ENCODE measurements around the gene CDX2.

DNA sequence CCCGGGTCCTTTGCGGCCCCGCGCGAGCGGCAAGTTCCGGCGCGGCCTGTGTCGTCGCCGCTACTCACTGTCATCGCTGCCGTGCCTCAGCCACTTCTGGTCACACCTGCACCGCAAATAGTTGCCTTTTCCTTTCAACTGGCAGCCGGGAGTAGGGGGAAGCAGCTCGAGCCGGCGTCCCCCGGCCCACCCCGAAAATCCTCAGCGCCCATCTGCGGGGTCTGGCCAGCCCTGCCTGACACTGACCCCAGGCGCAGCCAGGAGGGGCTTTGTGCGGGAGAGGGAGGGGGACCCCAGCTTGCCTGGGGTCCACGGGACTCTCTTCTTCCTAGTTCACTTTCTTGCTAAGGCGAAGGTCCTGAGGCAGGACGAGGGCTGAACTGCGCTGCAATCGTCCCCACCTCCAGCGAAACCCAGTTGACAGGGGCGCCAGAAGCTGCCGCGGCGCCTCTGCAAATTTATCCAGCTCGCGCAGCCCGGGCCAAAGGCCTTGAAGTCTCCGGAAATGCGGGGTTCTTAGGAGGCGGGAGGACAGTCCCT is 47.6 kb downstream of the CDX2 start:
- TF ChIP-seq, protein P1, sequence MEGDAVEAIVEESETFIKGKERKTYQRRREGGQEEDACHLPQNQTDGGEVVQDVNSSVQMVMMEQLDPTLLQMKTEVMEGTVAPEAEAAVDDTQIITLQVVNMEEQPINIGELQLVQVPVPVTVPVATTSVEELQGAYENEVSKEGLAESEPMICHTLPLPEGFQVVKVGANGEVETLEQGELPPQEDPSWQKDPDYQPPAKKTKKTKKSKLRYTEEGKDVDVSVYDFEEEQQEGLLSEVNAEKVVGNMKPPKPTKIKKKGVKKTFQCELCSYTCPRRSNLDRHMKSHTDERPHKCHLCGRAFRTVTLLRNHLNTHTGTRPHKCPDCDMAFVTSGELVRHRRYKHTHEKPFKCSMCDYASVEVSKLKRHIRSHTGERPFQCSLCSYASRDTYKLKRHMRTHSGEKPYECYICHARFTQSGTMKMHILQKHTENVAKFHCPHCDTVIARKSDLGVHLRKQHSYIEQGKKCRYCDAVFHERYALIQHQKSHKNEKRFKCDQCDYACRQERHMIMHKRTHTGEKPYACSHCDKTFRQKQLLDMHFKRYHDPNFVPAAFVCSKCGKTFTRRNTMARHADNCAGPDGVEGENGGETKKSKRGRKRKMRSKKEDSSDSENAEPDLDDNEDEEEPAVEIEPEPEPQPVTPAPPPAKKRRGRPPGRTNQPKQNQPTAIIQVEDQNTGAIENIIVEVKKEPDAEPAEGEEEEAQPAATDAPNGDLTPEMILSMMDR (IDR thresholded peaks at IDR 0.05) = no peak
- TF ChIP-seq SIN3A (IDR thresholded peaks at IDR 0.05; ENCODE audit: borderline replicate concordance, insufficient read depth, low read depth, low read length) (no peak), POLR2AphosphoS5 (IDR thresholded peaks at IDR 0.05; ENCODE audit: low read depth, low read length) (no peak), TCF7L2 (IDR thresholded peaks at IDR 0.05; ENCODE audit: low read depth, low read length) (no peak)
- TF ChIP-seq, protein P2, sequence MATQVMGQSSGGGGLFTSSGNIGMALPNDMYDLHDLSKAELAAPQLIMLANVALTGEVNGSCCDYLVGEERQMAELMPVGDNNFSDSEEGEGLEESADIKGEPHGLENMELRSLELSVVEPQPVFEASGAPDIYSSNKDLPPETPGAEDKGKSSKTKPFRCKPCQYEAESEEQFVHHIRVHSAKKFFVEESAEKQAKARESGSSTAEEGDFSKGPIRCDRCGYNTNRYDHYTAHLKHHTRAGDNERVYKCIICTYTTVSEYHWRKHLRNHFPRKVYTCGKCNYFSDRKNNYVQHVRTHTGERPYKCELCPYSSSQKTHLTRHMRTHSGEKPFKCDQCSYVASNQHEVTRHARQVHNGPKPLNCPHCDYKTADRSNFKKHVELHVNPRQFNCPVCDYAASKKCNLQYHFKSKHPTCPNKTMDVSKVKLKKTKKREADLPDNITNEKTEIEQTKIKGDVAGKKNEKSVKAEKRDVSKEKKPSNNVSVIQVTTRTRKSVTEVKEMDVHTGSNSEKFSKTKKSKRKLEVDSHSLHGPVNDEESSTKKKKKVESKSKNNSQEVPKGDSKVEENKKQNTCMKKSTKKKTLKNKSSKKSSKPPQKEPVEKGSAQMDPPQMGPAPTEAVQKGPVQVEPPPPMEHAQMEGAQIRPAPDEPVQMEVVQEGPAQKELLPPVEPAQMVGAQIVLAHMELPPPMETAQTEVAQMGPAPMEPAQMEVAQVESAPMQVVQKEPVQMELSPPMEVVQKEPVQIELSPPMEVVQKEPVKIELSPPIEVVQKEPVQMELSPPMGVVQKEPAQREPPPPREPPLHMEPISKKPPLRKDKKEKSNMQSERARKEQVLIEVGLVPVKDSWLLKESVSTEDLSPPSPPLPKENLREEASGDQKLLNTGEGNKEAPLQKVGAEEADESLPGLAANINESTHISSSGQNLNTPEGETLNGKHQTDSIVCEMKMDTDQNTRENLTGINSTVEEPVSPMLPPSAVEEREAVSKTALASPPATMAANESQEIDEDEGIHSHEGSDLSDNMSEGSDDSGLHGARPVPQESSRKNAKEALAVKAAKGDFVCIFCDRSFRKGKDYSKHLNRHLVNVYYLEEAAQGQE (IDR thresholded peaks at IDR 0.05; ENCODE audit: insufficient read depth in 1 of 2, low read depth in 2 of 2, low read length in 1 of 2) = no peak
